PC-9 (cell line): ENCODE measurements around the gene HDAC11.

Source experiments
- EZH2 ChIP-seq: fragments of 200-600 bp; sonication (generic); IDR thresholded peaks from 2 replicates; pipeline ENCODE4 v1.8.0; 2017; ENCODE audit warnings: antibody characterized with exemption, low read depth
- TF ChIP-seq, protein P1 (sequence below): fragments of 200-600 bp; sonication (generic); conservative IDR thresholded peaks from 2 replicates; pipeline ENCODE4 v1.6.1; 2017; ENCODE audit warnings: mixed run types, antibody characterized with exemption, mild to moderate bottlenecking, moderate library complexity

GRCh38 chr3:13509816-13510192 is 29.7 kb downstream of the HDAC11 start:
- TF ChIP-seq, protein P1, sequence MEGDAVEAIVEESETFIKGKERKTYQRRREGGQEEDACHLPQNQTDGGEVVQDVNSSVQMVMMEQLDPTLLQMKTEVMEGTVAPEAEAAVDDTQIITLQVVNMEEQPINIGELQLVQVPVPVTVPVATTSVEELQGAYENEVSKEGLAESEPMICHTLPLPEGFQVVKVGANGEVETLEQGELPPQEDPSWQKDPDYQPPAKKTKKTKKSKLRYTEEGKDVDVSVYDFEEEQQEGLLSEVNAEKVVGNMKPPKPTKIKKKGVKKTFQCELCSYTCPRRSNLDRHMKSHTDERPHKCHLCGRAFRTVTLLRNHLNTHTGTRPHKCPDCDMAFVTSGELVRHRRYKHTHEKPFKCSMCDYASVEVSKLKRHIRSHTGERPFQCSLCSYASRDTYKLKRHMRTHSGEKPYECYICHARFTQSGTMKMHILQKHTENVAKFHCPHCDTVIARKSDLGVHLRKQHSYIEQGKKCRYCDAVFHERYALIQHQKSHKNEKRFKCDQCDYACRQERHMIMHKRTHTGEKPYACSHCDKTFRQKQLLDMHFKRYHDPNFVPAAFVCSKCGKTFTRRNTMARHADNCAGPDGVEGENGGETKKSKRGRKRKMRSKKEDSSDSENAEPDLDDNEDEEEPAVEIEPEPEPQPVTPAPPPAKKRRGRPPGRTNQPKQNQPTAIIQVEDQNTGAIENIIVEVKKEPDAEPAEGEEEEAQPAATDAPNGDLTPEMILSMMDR: no peak
- no peak for TF ChIP-seq EZH2
